ENCODE results near the gene TSSK6. TPM values are rescaled to one million over a fixed set of nuclear protein-coding genes. Genes with fewer than 3 reads are reported as not detected.
A peak's percentile ranks its signal among the peaks of the same experiment; 100 is the strongest.

Gene TSSK6
- total RNA-seq, result 3.0 and 4.1 TPM in 2 replicates

DNA sequence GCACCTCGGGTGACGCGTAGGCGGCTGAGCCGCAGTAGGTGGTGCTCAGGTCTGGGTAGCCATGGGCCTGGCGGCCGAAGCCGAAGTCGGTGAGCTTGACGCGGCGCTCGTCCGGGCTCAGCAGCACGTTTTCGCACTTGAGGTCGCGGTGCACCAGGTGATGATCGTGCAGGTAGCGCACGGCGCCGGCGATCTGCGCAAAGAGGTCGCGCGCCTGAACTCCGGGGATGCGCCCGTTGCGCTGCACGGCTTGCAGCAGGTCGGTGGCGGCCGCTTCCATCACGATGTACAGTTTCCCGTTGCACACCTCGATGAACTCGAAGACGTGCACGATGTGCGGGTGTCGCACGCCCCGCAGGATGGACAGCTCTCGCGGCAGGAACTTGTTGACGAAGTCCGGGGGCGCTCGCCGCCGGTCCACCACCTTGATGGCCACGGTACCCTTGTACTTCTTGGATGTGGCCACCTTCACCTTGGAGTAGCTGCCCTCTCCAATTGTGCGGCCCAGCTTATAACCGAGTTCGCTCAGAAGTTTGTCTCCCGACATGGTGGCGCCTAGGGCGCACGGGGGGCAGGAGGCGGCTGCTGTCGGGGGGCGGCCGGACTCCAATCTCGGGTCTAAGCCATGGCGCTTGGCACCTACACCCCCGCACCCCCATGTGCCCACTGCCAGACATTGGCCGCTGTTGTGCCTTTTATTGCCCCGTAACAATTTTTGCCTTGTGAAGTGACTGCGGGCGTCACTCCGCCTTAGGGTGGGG, at the start of gene TSSK6:
Gene TSSK6 (minus strand): TSS at position 668 of the 761 bp plus-strand sequence. CDS start 121 bp downstream, at position 547.
- H3K27ac Mint-ChIP-seq, result peak within 1 kb of the TSS; percentile 94
- H3K27me3 Mint-ChIP-seq (ENCODE audit: insufficient read depth), result no peaks in the 10 kb centered on the region
- intact Hi-C loops (cut with micrococcal nuclease), result no loop called here
- H3K9me3 Mint-ChIP-seq, result no peaks in the 10 kb centered on the region
- no peak for DNase-seq (ENCODE audit: low spot score)
- H3K36me3 Mint-ChIP-seq (ENCODE audit: low read depth), result peaks cover 14% of the 10 kb centered on the region
- H3K4me3 Mint-ChIP-seq, result peak within 1 kb of the TSS; percentile 92
- peaks cover 5% of the 10 kb centered on the region for H3K4me1 Mint-ChIP-seq (ENCODE audit: low read depth)

DNA sequence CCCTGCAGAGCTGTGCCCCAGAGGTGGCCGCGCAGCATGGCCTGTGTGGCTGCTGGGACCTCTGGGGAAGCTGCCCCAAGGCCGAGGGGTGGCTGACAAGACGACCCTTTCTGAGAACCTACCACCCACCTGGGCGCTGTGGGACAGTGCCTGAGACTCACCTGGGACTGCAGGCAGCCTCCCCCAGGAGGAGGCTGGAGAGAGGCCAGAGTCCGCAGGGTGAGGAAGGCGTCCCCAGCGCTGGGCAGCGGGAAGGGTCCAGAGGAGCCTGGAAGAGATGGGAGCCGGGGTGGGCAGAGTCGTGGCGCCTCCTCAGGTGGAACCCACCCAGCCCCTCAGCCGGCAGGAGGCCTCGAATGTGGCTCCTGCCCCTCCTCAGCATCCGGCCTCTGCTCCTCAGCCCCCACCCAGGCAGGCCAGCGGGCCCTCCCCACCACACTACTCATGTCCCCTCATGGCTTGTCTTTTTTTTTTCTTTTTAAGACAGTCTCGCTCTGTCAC, 48.0 kb upstream of the TSSK6 start:
- Mint-ChIP-seq H3K4me1 (ENCODE audit: low read depth) (peaks cover 6% of the 10 kb centered on the region), H3K4me3 (no peak overlapping the region), H3K9me3 (no peaks in the 10 kb centered on the region), H3K27ac (no peak overlapping the region), H3K27me3 (ENCODE audit: insufficient read depth) (no peaks in the 10 kb centered on the region), H3K36me3 (ENCODE audit: low read depth) (peaks cover 55% of the 10 kb centered on the region)
- intact Hi-C loops (cut with micrococcal nuclease), result loop anchor here (1.0 kb wide), 1 partner anchor 80 kb away; the partner anchor contains the start of gene GMIP
- no peak for DNase-seq (ENCODE audit: low spot score)

DNA sequence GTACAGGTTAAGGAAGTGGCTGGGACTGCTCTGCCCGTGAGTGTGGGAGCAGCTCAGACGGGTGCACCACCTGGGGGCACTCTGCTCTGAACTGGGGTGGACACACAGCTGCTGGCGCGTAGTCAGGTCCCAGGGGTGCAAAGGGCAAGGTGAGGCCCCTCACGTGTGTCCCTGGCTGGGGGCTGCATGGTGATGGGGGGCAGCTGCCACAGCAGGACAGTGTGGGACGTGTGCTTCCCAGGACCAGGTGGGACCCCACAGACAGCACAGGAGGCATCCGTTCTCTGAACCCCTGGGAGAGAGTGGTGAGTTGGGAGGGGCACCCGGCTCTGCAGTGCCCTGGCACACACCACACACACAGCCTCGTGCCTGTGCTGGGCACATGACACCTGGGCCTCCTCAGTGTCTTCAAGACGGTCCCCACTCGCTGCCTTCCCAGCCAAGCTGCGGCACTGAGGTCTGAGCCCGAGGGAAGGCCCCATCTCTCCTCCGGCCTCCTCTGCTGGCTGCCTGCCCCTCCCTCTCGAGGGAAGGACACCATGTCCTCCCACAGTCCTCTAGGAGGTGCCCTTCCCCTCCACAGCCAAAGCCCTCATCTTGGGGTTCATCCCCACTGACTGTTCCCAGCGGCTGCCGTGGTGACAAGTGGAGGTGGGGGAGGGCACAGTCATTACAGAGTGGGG, 47.5 kb upstream of the TSSK6 start:
- Mint-ChIP-seq H3K36me3 (ENCODE audit: low read depth) (peaks cover 56% of the 10 kb centered on the region), H3K27me3 (ENCODE audit: insufficient read depth) (no peaks in the 10 kb centered on the region), H3K9me3 (no peaks in the 10 kb centered on the region), H3K27ac (no peak overlapping the region), H3K4me1 (ENCODE audit: low read depth) (peaks cover 6% of the 10 kb centered on the region), H3K4me3 (no peak overlapping the region)
- intact Hi-C loops (cut with micrococcal nuclease), result loop anchor here (1.0 kb wide), 1 partner anchor 80 kb away; the partner anchor contains the start of gene GMIP
- no peak for DNase-seq (ENCODE audit: low spot score)

DNA sequence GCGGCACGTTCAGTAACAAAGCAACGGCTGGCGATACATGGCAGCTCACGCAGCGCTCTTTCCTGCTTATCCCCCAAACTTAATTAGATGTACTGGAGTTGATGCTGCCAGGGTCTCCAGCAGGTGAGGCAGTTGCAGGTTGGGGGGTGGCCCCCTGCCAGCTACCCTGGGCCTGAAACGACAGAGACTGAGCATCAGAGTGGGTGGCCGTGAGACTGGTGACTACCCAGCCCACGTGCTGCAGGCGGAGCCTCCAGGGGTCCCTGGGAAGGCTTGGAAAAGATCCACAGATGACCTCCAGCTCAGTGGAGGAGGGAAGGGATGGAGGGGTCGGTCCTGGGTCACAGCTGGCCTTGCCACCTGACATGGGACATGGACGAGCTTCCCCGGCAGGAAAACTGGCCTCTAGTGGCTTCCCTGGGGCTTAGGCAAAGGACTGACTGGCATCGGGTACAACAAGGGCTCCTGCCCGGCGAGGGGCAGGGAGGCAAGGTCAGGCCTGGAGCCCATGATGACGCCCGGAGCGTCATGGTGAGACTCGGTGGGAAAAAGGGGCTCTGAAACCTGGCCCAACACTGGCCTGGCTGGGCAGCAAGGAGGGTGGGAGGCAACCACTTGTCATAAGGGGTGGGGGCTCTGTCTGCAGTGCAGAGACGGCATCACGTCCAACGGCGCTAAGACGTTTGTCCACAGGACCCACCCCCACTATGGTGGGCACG, 46.8 kb upstream of the TSSK6 start:
- Mint-ChIP-seq H3K4me1 (ENCODE audit: low read depth) (peaks cover 6% of the 10 kb centered on the region), H3K27me3 (ENCODE audit: insufficient read depth) (no peaks in the 10 kb centered on the region), H3K27ac (no peak overlapping the region), H3K36me3 (ENCODE audit: low read depth) (peaks cover 53% of the 10 kb centered on the region), H3K9me3 (no peaks in the 10 kb centered on the region), H3K4me3 (no peak overlapping the region)
- no peak for DNase-seq (ENCODE audit: low spot score)
- intact Hi-C loops (cut with micrococcal nuclease), result no loop called here

DNA sequence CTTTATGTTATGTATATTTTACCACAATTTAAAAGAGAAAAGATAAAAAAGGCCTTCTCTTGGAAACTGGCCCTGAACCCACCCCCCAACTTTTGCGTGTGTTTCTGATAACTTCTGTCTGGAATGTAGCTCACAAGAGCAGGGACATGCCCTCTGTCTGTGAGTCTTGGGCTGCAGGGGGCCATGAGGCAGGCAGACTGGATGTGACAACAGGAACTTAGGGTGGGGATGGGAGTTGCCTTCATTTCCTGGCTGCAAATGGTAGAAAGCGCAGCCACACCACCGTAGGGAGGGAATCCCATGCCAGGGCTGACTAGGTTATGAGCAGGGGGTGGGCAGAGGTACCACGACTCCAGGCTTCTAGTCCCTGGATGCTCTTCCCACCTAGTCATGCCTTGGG, 44.6 kb upstream of the TSSK6 start:
- Mint-ChIP-seq H3K36me3 (ENCODE audit: low read depth) (peaks cover 43% of the 10 kb centered on the region), H3K9me3 (no peaks in the 10 kb centered on the region), H3K27me3 (ENCODE audit: insufficient read depth) (no peaks in the 10 kb centered on the region), H3K4me1 (ENCODE audit: low read depth) (peaks cover 6% of the 10 kb centered on the region), H3K27ac (peak overlapping the region; percentile 18), H3K4me3 (no peak overlapping the region)
- intact Hi-C loops (cut with micrococcal nuclease), result no loop called here
- no peak for DNase-seq (ENCODE audit: low spot score)

DNA sequence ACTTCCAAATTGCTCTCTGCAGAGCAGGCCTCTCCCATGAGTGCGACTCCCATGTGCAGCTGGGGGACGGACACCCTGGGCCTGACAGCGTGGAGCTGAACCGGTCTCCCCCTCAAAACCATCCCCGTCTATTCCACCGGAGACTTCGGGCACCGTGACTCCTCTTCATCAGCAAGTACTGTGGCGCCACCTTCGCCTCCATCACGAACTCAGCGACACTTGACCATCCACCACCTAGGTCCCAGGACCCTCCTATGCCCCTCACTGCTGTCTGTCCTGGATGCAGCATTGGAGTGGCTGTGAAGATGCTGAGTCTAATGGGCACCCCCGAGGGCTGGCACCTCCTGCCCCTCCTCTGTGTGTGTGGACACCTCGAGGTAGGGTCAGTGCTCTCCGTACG, 43.3 kb upstream of the TSSK6 start:
- intact Hi-C loops (cut with micrococcal nuclease), result no loop called here
- Mint-ChIP-seq H3K9me3 (no peaks in the 10 kb centered on the region), H3K4me3 (no peak overlapping the region), H3K27ac (peak overlapping the region; percentile 16), H3K36me3 (ENCODE audit: low read depth) (peaks cover 34% of the 10 kb centered on the region), H3K27me3 (ENCODE audit: insufficient read depth) (no peaks in the 10 kb centered on the region), H3K4me1 (ENCODE audit: low read depth) (peaks cover 6% of the 10 kb centered on the region)
- no peak for DNase-seq (ENCODE audit: low spot score)

DNA sequence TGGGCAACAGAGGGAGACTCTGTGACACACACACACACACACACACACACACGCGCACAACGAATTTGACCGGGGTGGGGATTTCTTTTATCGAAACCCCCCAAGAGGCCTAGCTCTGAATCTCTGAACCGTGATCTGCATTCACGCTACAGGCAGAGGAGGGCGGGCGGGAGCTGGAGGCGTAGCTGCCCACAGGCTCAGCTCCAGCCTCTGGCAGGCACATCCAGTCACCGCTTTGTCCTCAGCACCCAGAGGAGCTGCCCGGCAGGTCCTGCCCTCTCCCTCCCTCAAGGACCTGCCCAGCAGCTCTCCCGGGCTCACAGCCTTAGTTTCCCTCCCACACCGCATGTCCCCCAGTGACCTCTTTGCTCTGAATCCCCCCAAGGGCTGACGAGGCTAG, 42.7 kb upstream of the TSSK6 start:
- DNase-seq (ENCODE audit: low spot score), result no peak
- Mint-ChIP-seq H3K27ac (no peak overlapping the region), H3K4me1 (ENCODE audit: low read depth) (peaks cover 6% of the 10 kb centered on the region), H3K9me3 (no peaks in the 10 kb centered on the region), H3K36me3 (ENCODE audit: low read depth) (peaks cover 33% of the 10 kb centered on the region), H3K4me3 (no peak overlapping the region), H3K27me3 (ENCODE audit: insufficient read depth) (no peaks in the 10 kb centered on the region)
- intact Hi-C loops (cut with micrococcal nuclease), result no loop called here

DNA sequence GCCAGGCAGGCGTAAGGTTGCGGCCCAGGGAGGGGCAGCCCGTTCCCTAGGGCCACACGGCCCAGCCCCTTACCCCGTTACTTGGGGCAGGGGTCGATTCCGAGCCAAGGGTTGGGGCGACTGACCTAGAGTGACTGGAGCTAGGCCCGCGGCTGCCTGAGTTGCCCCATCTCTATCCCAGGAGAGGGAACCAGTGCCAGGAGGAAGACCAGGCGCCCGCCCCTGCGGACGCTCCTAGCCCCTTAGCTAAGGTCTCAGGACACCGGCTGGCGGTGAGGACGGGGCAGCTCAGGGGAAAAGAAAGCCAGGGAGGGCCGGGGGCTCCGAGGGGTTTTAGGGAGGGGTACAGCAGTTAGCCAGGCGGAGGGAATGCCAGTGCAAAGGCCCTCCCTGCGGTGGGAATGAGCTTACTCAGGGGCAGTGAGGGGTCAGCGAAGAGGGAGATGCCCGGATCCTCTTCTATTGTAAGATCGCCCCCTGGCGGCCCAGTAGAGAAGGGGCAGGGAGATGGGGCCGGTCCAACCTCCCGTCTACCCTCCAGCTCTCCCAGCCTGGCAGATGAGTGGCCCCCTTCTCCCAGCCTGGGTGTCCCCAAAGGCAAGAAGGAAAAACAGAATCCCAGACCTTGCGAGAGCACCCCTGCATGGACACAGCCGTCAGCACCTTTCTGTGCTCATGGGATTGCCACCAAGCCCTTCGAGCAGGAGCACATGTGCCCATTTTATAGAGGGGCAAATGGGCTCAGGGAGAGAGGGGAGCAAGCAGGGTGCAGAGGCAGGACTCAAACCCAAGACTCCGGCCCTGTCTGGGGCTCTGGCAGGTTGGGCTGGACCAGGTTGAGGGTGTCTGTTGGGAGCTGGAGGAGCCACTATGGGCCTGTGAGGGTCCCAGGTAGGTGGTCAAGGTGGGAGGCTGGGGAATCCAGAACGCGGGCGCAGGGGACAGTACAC, 39.0 kb upstream of the TSSK6 start:
- DNase-seq (ENCODE audit: low spot score), result peak; percentile 43
- Mint-ChIP-seq H3K27me3 (ENCODE audit: insufficient read depth) (no peaks in the 10 kb centered on the region), H3K27ac (no peak overlapping the region), H3K9me3 (peaks cover 3% of the 10 kb centered on the region), H3K36me3 (ENCODE audit: low read depth) (peaks cover 10% of the 10 kb centered on the region), H3K4me3 (no peak overlapping the region), H3K4me1 (ENCODE audit: low read depth) (peaks cover 6% of the 10 kb centered on the region)
- intact Hi-C loops (cut with micrococcal nuclease), result no loop called here

DNA sequence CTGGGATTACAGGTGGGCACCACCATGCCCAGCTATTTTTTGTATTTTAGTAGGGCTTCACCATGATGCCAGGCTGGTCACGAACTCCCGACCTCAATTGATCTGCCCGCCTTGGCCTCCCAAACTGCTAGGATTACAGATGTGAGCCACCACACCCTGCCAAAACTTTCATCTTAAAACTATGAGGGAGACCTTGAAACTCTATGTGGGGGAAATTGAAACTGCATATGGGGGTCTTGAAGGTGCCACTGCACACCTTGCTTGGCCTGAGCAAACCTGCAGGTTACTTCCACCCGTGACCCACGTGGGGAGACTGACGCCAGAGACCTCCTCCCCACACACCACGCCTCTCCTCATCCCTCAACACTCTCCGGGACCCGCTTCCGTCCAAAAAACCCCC, 38.3 kb upstream of the TSSK6 start:
- no peaks in the 10 kb centered on the region for H3K27me3 Mint-ChIP-seq (ENCODE audit: insufficient read depth)
- H3K4me1 Mint-ChIP-seq (ENCODE audit: low read depth), result no peaks in the 10 kb centered on the region
- H3K36me3 Mint-ChIP-seq (ENCODE audit: low read depth), result peaks cover 4% of the 10 kb centered on the region
- intact Hi-C loops (cut with micrococcal nuclease), result no loop called here
- no peak overlapping the region for H3K27ac Mint-ChIP-seq
- peaks cover 3% of the 10 kb centered on the region for H3K9me3 Mint-ChIP-seq
- no peak for DNase-seq (ENCODE audit: low spot score)
- H3K4me3 Mint-ChIP-seq, result no peak overlapping the region

DNA sequence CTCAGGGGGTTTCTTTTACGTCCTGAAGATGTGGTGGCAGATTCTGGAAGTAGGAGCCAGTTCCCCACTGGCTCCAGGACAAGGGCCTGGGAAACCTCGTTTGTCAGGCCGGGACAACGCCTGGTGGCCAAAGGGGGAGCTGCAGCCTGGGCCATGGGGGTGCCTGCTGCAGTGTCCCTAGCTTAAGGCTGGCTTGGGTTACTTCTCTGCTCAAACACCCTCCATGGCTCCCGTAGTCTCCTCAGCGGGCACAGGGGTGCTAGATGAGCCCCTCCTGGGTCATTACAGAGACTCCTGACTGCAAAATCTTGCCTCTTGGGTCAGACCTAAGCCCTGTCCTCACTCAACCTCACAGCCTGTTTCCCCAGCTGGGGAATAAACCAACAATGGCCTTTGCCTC, 37.5 kb upstream of the TSSK6 start:
- H3K9me3 Mint-ChIP-seq, result peaks cover 3% of the 10 kb centered on the region
- H3K27me3 Mint-ChIP-seq (ENCODE audit: insufficient read depth), result no peaks in the 10 kb centered on the region
- no peak overlapping the region for H3K27ac Mint-ChIP-seq
- H3K4me1 Mint-ChIP-seq (ENCODE audit: low read depth), result no peaks in the 10 kb centered on the region
- no peak for DNase-seq (ENCODE audit: low spot score)
- H3K4me3 Mint-ChIP-seq, result no peak overlapping the region
- H3K36me3 Mint-ChIP-seq (ENCODE audit: low read depth), result no peaks in the 10 kb centered on the region
- intact Hi-C loops (cut with micrococcal nuclease), result no loop called here

DNA sequence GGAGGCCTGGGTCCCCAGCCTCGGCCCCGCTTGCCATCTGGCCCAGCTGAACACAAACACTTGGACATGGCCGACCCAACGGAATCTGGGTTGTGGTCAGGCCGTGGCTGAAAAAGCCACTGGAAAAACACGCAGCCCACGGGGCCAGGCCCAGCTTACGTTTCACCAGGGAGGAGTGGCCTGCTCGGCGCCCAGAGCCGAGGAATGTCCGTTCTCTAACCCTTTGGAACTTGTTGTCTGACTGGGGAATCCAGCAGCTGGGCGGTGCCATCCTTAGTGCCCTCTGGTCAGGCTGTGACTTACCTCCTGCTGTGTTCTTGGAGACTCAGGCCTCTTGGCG, 36.5 kb upstream of the TSSK6 start:
- Mint-ChIP-seq H3K9me3 (peaks cover 3% of the 10 kb centered on the region), H3K27ac (no peak overlapping the region), H3K4me3 (no peak overlapping the region), H3K27me3 (ENCODE audit: insufficient read depth) (no peaks in the 10 kb centered on the region), H3K36me3 (ENCODE audit: low read depth) (no peaks in the 10 kb centered on the region), H3K4me1 (ENCODE audit: low read depth) (no peaks in the 10 kb centered on the region)
- no peak for DNase-seq (ENCODE audit: low spot score)
- intact Hi-C loops (cut with micrococcal nuclease), result no loop called here

Measured in activated T-helper 1 cell treated with anti-CD3 and anti-CD28 coated beads, Interleukin-12 subunit alpha, Interleukin-12 subunit beta, Interleukin-2, Interleukin-4 antibody, amounts not matched to agents 30 ng/mL and 10 ng/mL and 1 ng/mL, durations not matched to agents 14 hours and 24 hours and 36 hours (primary cell).